ENCODE data around the gene CAPRIN1.

DNA sequence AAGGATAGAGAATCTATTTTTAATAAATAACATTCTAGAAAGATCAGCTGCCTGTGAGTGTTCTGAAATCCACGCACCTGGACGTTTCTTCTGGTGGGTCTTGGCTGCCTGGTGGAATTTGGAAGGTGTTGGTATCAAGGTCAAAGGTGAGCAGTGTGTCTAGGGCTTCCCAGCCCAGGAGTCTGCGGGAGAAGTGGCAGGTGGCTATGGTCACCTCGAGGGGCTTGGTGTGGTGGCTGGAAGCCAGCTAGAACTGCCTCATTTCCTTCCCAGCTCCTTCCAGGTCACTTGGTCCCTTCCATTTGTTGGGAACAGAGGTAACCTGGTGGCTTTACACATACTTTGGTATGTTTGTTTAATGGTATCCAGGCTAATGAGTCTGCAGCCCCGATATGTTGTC, 95.3 kb downstream of the CAPRIN1 start:
- TF ChIP-seq EZH2phosphoT487 (IDR thresholded peaks at IDR 0.05; ENCODE audit: insufficient read depth, low read depth) (no peak), EZH2 (IDR thresholded peaks at IDR 0.05; ENCODE audit: insufficient read depth, poor library complexity, severe bottlenecking) (no peak)
